Measurements from ENCODE around the gene TAF5.

TAF5 gene

GRCh38 chr10:103428989-103429643, 61.3 kb downstream of the TAF5 start:
- peaks cover 19% of the 10 kb centered on the region for H3K4me1 Mint-ChIP-seq
- no peak overlapping the region for H3K4me3 Mint-ChIP-seq
- H3K27me3 Mint-ChIP-seq = no peaks in the 10 kb centered on the region
- DNase-seq (no peak), ATAC-seq (no peak)
- H3K27ac Mint-ChIP-seq = no peak overlapping the region
- H3K36me3 Mint-ChIP-seq (ENCODE audit: low read depth) = peaks cover 79% of the 10 kb centered on the region
- H3K9me3 Mint-ChIP-seq = no peaks in the 10 kb centered on the region

GRCh38 chr10:103429647-103430046, 61.9 kb downstream of the TAF5 start:
- H3K36me3 Mint-ChIP-seq (ENCODE audit: low read depth) = peaks cover 75% of the 10 kb centered on the region
- no peak for ATAC-seq
- no peak for DNase-seq

GRCh38 chr10:103431902-103432301, 64.1 kb downstream of the TAF5 start:
- Mint-ChIP-seq H3K9me3 (no peaks in the 10 kb centered on the region), H3K36me3 (ENCODE audit: low read depth) (peaks cover 77% of the 10 kb centered on the region), H3K27ac (no peak overlapping the region), H3K27me3 (no peaks in the 10 kb centered on the region), H3K4me3 (no peak overlapping the region), H3K4me1 (peaks cover 18% of the 10 kb centered on the region)
- peak; percentile 28 for ATAC-seq
- no peak for DNase-seq

More at GRCh38 chr10:103429647-103430046, 61.9 kb downstream of the TAF5 start:
- H3K9me3 Mint-ChIP-seq = no peaks in the 10 kb centered on the region
- no peak overlapping the region for H3K27ac Mint-ChIP-seq
- peaks cover 19% of the 10 kb centered on the region for H3K4me1 Mint-ChIP-seq
- H3K27me3 Mint-ChIP-seq = no peaks in the 10 kb centered on the region
- H3K4me3 Mint-ChIP-seq = no peak overlapping the region

GRCh38 chr10:103433858-103434257, 66.1 kb downstream of the TAF5 start:
- Mint-ChIP-seq H3K36me3 (ENCODE audit: low read depth) (peaks cover 74% of the 10 kb centered on the region), H3K27ac (no peak overlapping the region), H3K9me3 (no peaks in the 10 kb centered on the region), H3K4me1 (peaks cover 5% of the 10 kb centered on the region), H3K27me3 (no peaks in the 10 kb centered on the region), H3K4me3 (no peak overlapping the region)
- ATAC-seq (no peak), DNase-seq (no peak)

Measured in activated naive CD8-positive, alpha-beta T cell treated with anti-CD3 and anti-CD28 coated beads, Interleukin-2, amount 50 U/mL, for 24 hours (primary cell).